Nephron (organoid): Measurements from ENCODE around the gene MLLT1.

Source experiments
- H3K27ac Mint-ChIP-seq, 3 experiments: 2 replicates each; pipeline ENCODE4 v1.8.0; 2020; ENCODE audit warnings: mixed read lengths in 3 of 3, mild to moderate bottlenecking in 2 of 3, moderate library complexity in 1 of 3
- H3K27me3 Mint-ChIP-seq: 2 replicates; pipeline ENCODE4 v1.8.0; 2021; ENCODE audit warnings: low read depth, mild to moderate bottlenecking, moderate library complexity, mixed read lengths
- H3K36me3 Mint-ChIP-seq: 2 replicates; pipeline ENCODE4 v1.8.0; 2020; ENCODE audit warnings: low read depth, mixed read lengths
- H3K4me1 Mint-ChIP-seq: 2 replicates; pipeline ENCODE4 v1.8.0; 2020; ENCODE audit warnings: mixed read lengths
- H3K4me3 Mint-ChIP-seq, 3 experiments: 2 replicates each; pipeline ENCODE4 v1.8.0; 2020; ENCODE audit warnings: mild to moderate bottlenecking in 3 of 3, mixed read lengths in 3 of 3, moderate library complexity in 2 of 3
- H3K9me3 Mint-ChIP-seq: 2 replicates; pipeline ENCODE4 v1.8.0; 2020; ENCODE audit warnings: mixed read lengths
- CTCF ChIP-seq, 3 experiments: fragments of 200-600 bp; sonication (generic); IDR thresholded peaks; one replicate each; pipeline ENCODE4 v1.5.0; 2021; ENCODE audit warnings: antibody characterized with exemption in 3 of 3; ENCODE audit not compliant: unreplicated experiment in 3 of 3

Gene MLLT1

GRCh38 chr19:6196361-6196760 lies 83.4 kb downstream of the MLLT1 start:
- H3K4me1 Mint-ChIP-seq = peaks cover 12% of the 10 kb centered on the region
- H3K36me3 Mint-ChIP-seq = peaks cover 54% of the 10 kb centered on the region
- no peaks in the 10 kb centered on the region for H3K27me3 Mint-ChIP-seq
- H3K9me3 Mint-ChIP-seq = peaks cover 46% of the 10 kb centered on the region
- no peak overlapping the region for H3K27ac Mint-ChIP-seq
- TF ChIP-seq CTCF (IDR thresholded peaks at IDR 0.05; ENCODE audit: unreplicated experiment in 3 of 3) = no peak
- H3K4me3 Mint-ChIP-seq = peak overlapping the region in 1 of 3 experiments; percentile 0

GRCh38 chr19:6188811-6189210 lies 91.0 kb downstream of the MLLT1 start:
- Mint-ChIP-seq H3K9me3 (peaks cover 67% of the 10 kb centered on the region), H3K36me3 (peaks cover 58% of the 10 kb centered on the region), H3K4me1 (no peaks in the 10 kb centered on the region), H3K27ac (no peak overlapping the region), H3K4me3 (no peak overlapping the region), H3K27me3 (no peaks in the 10 kb centered on the region)
- TF ChIP-seq CTCF (IDR thresholded peaks at IDR 0.05; ENCODE audit: unreplicated experiment in 3 of 3) = no peak

- Mint-ChIP-seq H3K4me1 (no peaks in the 10 kb centered on the region), H3K36me3 (peaks cover 44% of the 10 kb centered on the region), H3K27me3 (no peaks in the 10 kb centered on the region), H3K9me3 (peaks cover 63% of the 10 kb centered on the region), H3K27ac (no peak overlapping the region), H3K4me3 (no peak overlapping the region)
- no peak for TF ChIP-seq CTCF (IDR thresholded peaks at IDR 0.05; ENCODE audit: unreplicated experiment in 3 of 3)
These were observed 92.4 kb downstream of the MLLT1 start for GRCh38 chr19:6187374-6187773.

GRCh38 chr19:6185835-6186834 lies 93.6 kb downstream of the MLLT1 start:
- no peak for TF ChIP-seq CTCF (IDR thresholded peaks at IDR 0.05; ENCODE audit: unreplicated experiment in 3 of 3)
- peaks cover 59% of the 10 kb centered on the region for H3K9me3 Mint-ChIP-seq
- no peaks in the 10 kb centered on the region for H3K4me1 Mint-ChIP-seq

GRCh38 chr19:6185093-6185834 lies 94.5 kb downstream of the MLLT1 start:
- Mint-ChIP-seq H3K9me3 (peaks cover 53% of the 10 kb centered on the region), H3K4me1 (no peaks in the 10 kb centered on the region), H3K27ac (no peak overlapping the region), H3K4me3 (no peak overlapping the region), H3K27me3 (no peaks in the 10 kb centered on the region), H3K36me3 (peaks cover 25% of the 10 kb centered on the region)
- TF ChIP-seq CTCF (IDR thresholded peaks at IDR 0.05; ENCODE audit: unreplicated experiment in 3 of 3) = no peak

More at GRCh38 chr19:6185835-6186834, 93.6 kb downstream of the MLLT1 start:
- no peak overlapping the region for H3K4me3 Mint-ChIP-seq
- peaks cover 34% of the 10 kb centered on the region for H3K36me3 Mint-ChIP-seq
- H3K27me3 Mint-ChIP-seq = no peaks in the 10 kb centered on the region
- no peak overlapping the region for H3K27ac Mint-ChIP-seq
